ENCODE results near the gene ADARB1.

Gene ADARB1

GRCh38 chr21:45056917-45057560 lies 17.3 kb upstream of the ADARB1 start:
- DNase-seq: no peak

- DNase-seq: no peak
Measured at GRCh38 chr21:45057886-45058285, 16.5 kb upstream of the ADARB1 start.

- no peak for DNase-seq
Measured at GRCh38 chr21:45059121-45059520, 15.3 kb upstream of the ADARB1 start.

- no peak for DNase-seq
Measured at GRCh38 chr21:45060089-45060488, 14.3 kb upstream of the ADARB1 start.

- DNase-seq: no peak
Measured at GRCh38 chr21:45060675-45061311, 13.6 kb upstream of the ADARB1 start.

GRCh38 chr21:45064091-45064490 lies 10.3 kb upstream of the ADARB1 start:
- DNase-seq: no peak

- DNase-seq: no peak
Measured at GRCh38 chr21:45064618-45065399, 9.6 kb upstream of the ADARB1 start.

- DNase-seq: no peak
Measured at GRCh38 chr21:45067462-45068285, 6.7 kb upstream of the ADARB1 start.

GRCh38 chr21:45069085-45069484 lies 5.3 kb upstream of the ADARB1 start:
- DNase-seq: no peak

- DNase-seq: no peak
Measured at GRCh38 chr21:45069711-45070110, 4.7 kb upstream of the ADARB1 start.

- no peak for DNase-seq
Measured at GRCh38 chr21:45071078-45071873, 3.1 kb upstream of the ADARB1 start.

- no peak for DNase-seq
Measured at GRCh38 chr21:45071874-45072737, 2.3 kb upstream of the ADARB1 start.

- no peak for DNase-seq
Measured at GRCh38 chr21:45072738-45073300, 1.6 kb upstream of the ADARB1 start.

GRCh38 chr21:45073301-45074047 lies 906 bp upstream of the ADARB1 start:
- no peak for DNase-seq

GRCh38 chr21:45074818-45075595 lies 627 bp downstream of the ADARB1 start:
- DNase-seq: no peak

GRCh38 chr21:45075596-45076244 lies 1.3 kb downstream of the ADARB1 start:
- no peak for DNase-seq

- DNase-seq: no peak
Measured at GRCh38 chr21:45076245-45076711, 1.9 kb downstream of the ADARB1 start.

GRCh38 chr21:45078371-45078770 lies 4.0 kb downstream of the ADARB1 start:
- DNase-seq: no peak

- peak; percentile 49 to 57 for DNase-seq
Measured at GRCh38 chr21:45078877-45079281, 4.5 kb downstream of the ADARB1 start.
